ENCODE data around the gene DGKI.

DNA sequence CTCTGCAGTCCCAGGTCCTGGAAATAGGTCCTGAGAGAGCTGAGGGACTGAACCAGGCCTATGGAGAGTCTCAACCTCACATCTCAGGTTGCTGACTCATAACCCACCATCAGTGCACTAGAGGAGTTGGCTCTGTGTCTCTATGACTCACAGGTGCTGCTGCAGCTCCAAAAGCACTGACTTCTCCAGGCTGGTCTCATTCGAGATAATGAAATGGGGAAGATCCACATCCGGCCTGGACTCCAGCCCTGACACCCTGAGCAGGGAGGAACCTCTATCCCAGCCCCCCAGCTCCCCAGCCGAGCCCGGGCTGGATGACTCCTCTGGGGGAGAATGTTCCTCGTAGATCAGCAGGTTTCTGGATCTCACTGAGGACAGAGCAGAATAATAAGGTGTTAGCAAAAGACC is 35.5 kb upstream of the DGKI start:
- TF ChIP-seq, protein P1, sequence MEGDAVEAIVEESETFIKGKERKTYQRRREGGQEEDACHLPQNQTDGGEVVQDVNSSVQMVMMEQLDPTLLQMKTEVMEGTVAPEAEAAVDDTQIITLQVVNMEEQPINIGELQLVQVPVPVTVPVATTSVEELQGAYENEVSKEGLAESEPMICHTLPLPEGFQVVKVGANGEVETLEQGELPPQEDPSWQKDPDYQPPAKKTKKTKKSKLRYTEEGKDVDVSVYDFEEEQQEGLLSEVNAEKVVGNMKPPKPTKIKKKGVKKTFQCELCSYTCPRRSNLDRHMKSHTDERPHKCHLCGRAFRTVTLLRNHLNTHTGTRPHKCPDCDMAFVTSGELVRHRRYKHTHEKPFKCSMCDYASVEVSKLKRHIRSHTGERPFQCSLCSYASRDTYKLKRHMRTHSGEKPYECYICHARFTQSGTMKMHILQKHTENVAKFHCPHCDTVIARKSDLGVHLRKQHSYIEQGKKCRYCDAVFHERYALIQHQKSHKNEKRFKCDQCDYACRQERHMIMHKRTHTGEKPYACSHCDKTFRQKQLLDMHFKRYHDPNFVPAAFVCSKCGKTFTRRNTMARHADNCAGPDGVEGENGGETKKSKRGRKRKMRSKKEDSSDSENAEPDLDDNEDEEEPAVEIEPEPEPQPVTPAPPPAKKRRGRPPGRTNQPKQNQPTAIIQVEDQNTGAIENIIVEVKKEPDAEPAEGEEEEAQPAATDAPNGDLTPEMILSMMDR (IDR thresholded peaks at IDR 0.05 in 4 of 5, conservative IDR thresholded peaks at IDR 0.05 in 1 of 5): no peak
- TF ChIP-seq POLR2A (IDR thresholded peaks at IDR 0.05): peak; percentile 12 to 53
